Activated CD8-positive, alpha-beta memory T cell treated with anti-CD3 and anti-CD28 coated beads, Interleukin-2, amount 50 U/mL, for 48 hours (primary cell): ENCODE results near the gene BBS12.

ENCODE experiments used
- DNase-seq: peaks from one replicate; pipeline ENCODE4 v3.0.0-alpha.2; 2020

BBS12 gene

GRCh38 chr4:122732329-122733026, at the start of gene BBS12:
TSS of gene BBS12 (plus strand) at chr4:122732704. CDS start at chr4:122741893, 9,189 bp downstream.
- peak; percentile 97 for DNase-seq

GRCh38 chr4:122686691-122687090, 45.8 kb upstream of the BBS12 start:
- no peak for DNase-seq

- no peak for DNase-seq
Observed at GRCh38 chr4:122687531-122688061, 44.9 kb upstream of the BBS12 start.

- DNase-seq, result no peak
Observed at GRCh38 chr4:122688529-122689140, 43.9 kb upstream of the BBS12 start.

- DNase-seq, result no peak
Observed at GRCh38 chr4:122689972-122690371, 42.5 kb upstream of the BBS12 start.

GRCh38 chr4:122691988-122692387, 40.5 kb upstream of the BBS12 start:
- DNase-seq, result no peak

GRCh38 chr4:122692641-122693520, 39.6 kb upstream of the BBS12 start:
- no peak for DNase-seq

GRCh38 chr4:122695226-122695625, 37.3 kb upstream of the BBS12 start:
- DNase-seq, result no peak

GRCh38 chr4:122700178-122700725, 32.3 kb upstream of the BBS12 start:
- no peak for DNase-seq

- DNase-seq, result no peak
Observed at GRCh38 chr4:122701061-122701460, 31.4 kb upstream of the BBS12 start.

GRCh38 chr4:122701965-122702364, 30.5 kb upstream of the BBS12 start:
- DNase-seq, result no peak

- no peak for DNase-seq
Observed at GRCh38 chr4:122702939-122703338, 29.6 kb upstream of the BBS12 start.

- no peak for DNase-seq
Observed at GRCh38 chr4:122703868-122704267, 28.6 kb upstream of the BBS12 start.

GRCh38 chr4:122705009-122705408, 27.5 kb upstream of the BBS12 start:
- DNase-seq, result no peak

- DNase-seq, result no peak
Observed at GRCh38 chr4:122705547-122706117, 26.9 kb upstream of the BBS12 start.

- DNase-seq, result no peak
Observed at GRCh38 chr4:122706511-122706910, 26.0 kb upstream of the BBS12 start.

- DNase-seq, result no peak
Observed at GRCh38 chr4:122707497-122707896, 25.0 kb upstream of the BBS12 start.

- DNase-seq, result no peak
Observed at GRCh38 chr4:122709236-122709635, 23.3 kb upstream of the BBS12 start.

GRCh38 chr4:122710434-122711308, 21.8 kb upstream of the BBS12 start:
- no peak for DNase-seq

- DNase-seq, result no peak
Observed at GRCh38 chr4:122711919-122712318, 20.6 kb upstream of the BBS12 start.

GRCh38 chr4:122712782-122713181, 19.7 kb upstream of the BBS12 start:
- no peak for DNase-seq

- no peak for DNase-seq
Observed at GRCh38 chr4:122715221-122715620, 17.3 kb upstream of the BBS12 start.
